ENCODE data around the gene MYL5.

- TF ChIP-seq ATF7-NPFF (CRISPR knock-in tag; IDR thresholded peaks at IDR 0.05; ENCODE audit: low read depth) (no peak), ETS1 (CRISPR knock-in tag; IDR thresholded peaks at IDR 0.05) (no peak), FOXM1 (CRISPR knock-in tag; IDR thresholded peaks at IDR 0.05) (no peak), ZNF24 (IDR thresholded peaks at IDR 0.05) (no peak), EP300 (IDR thresholded peaks at IDR 0.05; ENCODE audit: low read depth in 2 of 2, low read length in 2 of 2) (no peak), EP300 (CRISPR knock-in tag; IDR thresholded peaks at IDR 0.05; ENCODE audit: borderline replicate concordance) (no peak), ZNF280B (CRISPR knock-in tag; IDR thresholded peaks at IDR 0.05; ENCODE audit: borderline replicate concordance) (no peak), CEBPB (IDR thresholded peaks at IDR 0.05; ENCODE audit: borderline replicate concordance, low read depth, low read length) (no peak), POLR2A (IDR thresholded peaks at IDR 0.05; ENCODE audit: insufficient read depth in 1 of 2, low read depth in 2 of 2, low read length in 2 of 2) (no peak)
Observed at GRCh38 chr4:663438-664428, 10.6 kb upstream of the MYL5 start.
